Heart left ventricle (tissue), 16 donors: ENCODE measurements around the gene ADCY3. TPM values are rescaled to one million over a fixed set of nuclear protein-coding genes. Genes with fewer than 3 reads are reported as not detected.

Source experiments
- ATAC-seq, 4 donors: fragments of 200-7000 bp; cut with Tn5 transposase; one replicate each; pipeline ENCODE4 v1.9.1; 2020 to 2022; ENCODE audit warnings: moderate library complexity in 4 of 4, mild to moderate bottlenecking in 3 of 4, moderate number of reproducible peaks in 1 of 4
- DNase-seq, 5 donors: peaks; one replicate each; pipeline ENCODE4 v3.0.0-alpha.2; 2020
- H3K27ac ChIP-seq, 12 donors: fragments of 200-600 bp; sonication (generic) in 4 of 12; one replicate each; pipeline versions ENCODE4 v1.5.0 to v1.8.0; 2016 to 2022; ENCODE audit warnings: mild to moderate bottlenecking in 2 of 12
- H3K27me3 ChIP-seq, 9 donors: fragments of 200-600 bp; sonication (generic) in 2 of 9; one replicate each; pipeline versions ENCODE4 v1.5.1 to v1.8.0; 2016 to 2022; ENCODE audit warnings: mild to moderate bottlenecking in 3 of 9
- H3K36me3 ChIP-seq, 9 donors: fragments of 200-600 bp; sonication (generic) in 2 of 9; one replicate each; pipeline versions ENCODE4 v1.5.0 to v1.8.0; 2018 to 2022; ENCODE audit warnings: mild to moderate bottlenecking in 2 of 9
- H3K4me1 ChIP-seq, 12 donors: fragments of 200-600 bp; sonication (generic) in 4 of 12; one replicate each; pipeline versions ENCODE4 v1.5.0 to v1.8.0; 2016 to 2022; ENCODE audit warnings: mild to moderate bottlenecking in 3 of 12
- H3K4me3 ChIP-seq, 12 donors: fragments of 200-600 bp; sonication (generic) in 4 of 12; one replicate each; pipeline versions ENCODE4 v1.5.0 to v1.8.0; 2017 to 2022; ENCODE audit warnings: mild to moderate bottlenecking in 9 of 12, moderate library complexity in 4 of 12
- H3K9me3 ChIP-seq, 12 donors: fragments of 200-600 bp; sonication (generic) in 4 of 12; one replicate each; pipeline versions ENCODE4 v1.5.0 to v1.8.0; 2016 to 2022; ENCODE audit warnings: mild to moderate bottlenecking in 1 of 12
- POLR2A ChIP-seq, 2 donors: fragments of 450-650 bp; IDR thresholded peaks; one replicate each; pipeline ENCODE4 v1.6.1; 2017; ENCODE audit warnings: antibody characterized with exemption in 2 of 2, mild to moderate bottlenecking in 2 of 2, moderate library complexity in 2 of 2
- WGBS, 4 donors: extraction: QIAGEN DNeasy Blood & Tissue Kit in 2 of 4; methylation state at CpG; one replicate each; pipeline versions ENCODE4 v1.1.5 to v1.1.7; 2013 to 2018; 5-methylcytosine and 5-hydroxymethylcytosine counted together
- intact Hi-C, 10 donors: fragments of 100-400 bp; cut with DNase I; formaldehyde crosslinking; loops; one replicate each; pipeline versions ENCODE4 v1.11.1 to v1.14.2; 2022
- polyA plus RNA-seq, 2 donors: library from polyadenylated mRNA; stranded (reverse); fragments of 200-250 nt; gene quantifications; one replicate each; pipeline ENCODE4 v1.2.3, GENCODE V29; 2013
- total RNA-seq, 9 donors: library from RNA; depleted of rRNA in 2 of 9; stranded (reverse); fragments of >200 nt in 2 of 9; fragmentation: NEBNext Ultra II Directional in 3 of 9; extraction: Animal tissue kit (Norgen Biotek cat#: 25700) in 3 of 9; gene quantifications; one replicate each; pipeline versions ENCODE4 v1.1.0 to v1.2.4, GENCODE V29; 2016 to 2023
- TF ChIP-seq, protein P1 (sequence below), 12 donors: fragments of 200-600 bp; sonication (generic) in 4 of 12; IDR thresholded peaks; one replicate each; pipeline versions ENCODE4 v1.5.0 to v1.8.0; 2018 to 2022; ENCODE audit warnings: antibody characterized with exemption in 12 of 12, mild to moderate bottlenecking in 5 of 12
- donor health status: ischemic (EF 13 %, LVEDD 7.1; RV severe dilation, severe dysfunction).
- donor health status: healthy with polysubstance abuse.
- donor health status: DM: no; HTN: yes; CAD: no.
- donor health status: DM: no; HTN: no; CAD: no.
- donor health status: ischemic (EF 25% LVEDD 6.9; RV normal size, moderate dysfunction).
- donor health status: ischemic (EF 25% LVEDD 5.7; RV mildly dilated, moderate dysfunction).
- donor health status: healthy.
- donor health status: DM: yes; HTN: yes; CAD: no.
- donor health status: ischemic (EF 35%, LVEDD 5.7; RV mildly dilated, moderate dysfunction).
- donor health status: nonischemic (EF 11% LVEDD 7.7; RV severe dilation, severe dysfunction).
- donor health status: DM: yes; HTN: yes; CAD: no.
- donor health status: PGD.
- donor health status: ischemic (EF 29% LVEDD 5.4; RV normal size, mild dysfunction).
- donor health status: nonischemic (EF 23%, LVEDD 6.1; RV moderate dilation, normal function).

ADCY3 gene
- total and polyA plus RNA-seq, 11 donors = 9.3 to 36.0 (median 14.4) TPM

DNA sequence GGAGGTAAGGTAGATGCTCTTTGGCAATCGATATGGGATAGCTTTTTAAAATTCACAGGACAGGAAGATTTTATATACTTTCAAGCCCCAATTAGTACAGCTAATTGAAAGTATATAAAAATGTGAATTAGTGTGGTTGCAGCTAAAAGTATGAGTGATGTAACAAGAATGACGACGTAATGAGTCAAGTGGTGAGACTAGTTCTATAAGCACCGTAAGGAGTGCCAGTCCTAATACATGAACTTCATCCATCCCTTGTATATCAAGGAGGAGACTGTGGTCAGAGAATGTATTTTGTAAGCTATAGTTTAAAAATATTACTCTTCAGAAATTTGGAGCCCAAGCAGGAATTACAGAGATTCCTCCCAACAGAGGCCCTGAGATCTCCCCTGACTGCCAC is 25.9 kb upstream of the ADCY3 start:
- ATAC-seq = no peak
- H3K9me3 ChIP-seq = no peaks in the 10 kb centered on the region
- TF ChIP-seq, protein P1, sequence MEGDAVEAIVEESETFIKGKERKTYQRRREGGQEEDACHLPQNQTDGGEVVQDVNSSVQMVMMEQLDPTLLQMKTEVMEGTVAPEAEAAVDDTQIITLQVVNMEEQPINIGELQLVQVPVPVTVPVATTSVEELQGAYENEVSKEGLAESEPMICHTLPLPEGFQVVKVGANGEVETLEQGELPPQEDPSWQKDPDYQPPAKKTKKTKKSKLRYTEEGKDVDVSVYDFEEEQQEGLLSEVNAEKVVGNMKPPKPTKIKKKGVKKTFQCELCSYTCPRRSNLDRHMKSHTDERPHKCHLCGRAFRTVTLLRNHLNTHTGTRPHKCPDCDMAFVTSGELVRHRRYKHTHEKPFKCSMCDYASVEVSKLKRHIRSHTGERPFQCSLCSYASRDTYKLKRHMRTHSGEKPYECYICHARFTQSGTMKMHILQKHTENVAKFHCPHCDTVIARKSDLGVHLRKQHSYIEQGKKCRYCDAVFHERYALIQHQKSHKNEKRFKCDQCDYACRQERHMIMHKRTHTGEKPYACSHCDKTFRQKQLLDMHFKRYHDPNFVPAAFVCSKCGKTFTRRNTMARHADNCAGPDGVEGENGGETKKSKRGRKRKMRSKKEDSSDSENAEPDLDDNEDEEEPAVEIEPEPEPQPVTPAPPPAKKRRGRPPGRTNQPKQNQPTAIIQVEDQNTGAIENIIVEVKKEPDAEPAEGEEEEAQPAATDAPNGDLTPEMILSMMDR (IDR thresholded peaks at IDR 0.05) = no peak
- no peak for TF ChIP-seq POLR2A (IDR thresholded peaks at IDR 0.05)
- WGBS, 4 donors = 95 to 96% (median 95%) methylated on average over 4 of the region's 4 CpGs
- intact Hi-C loops = no loop called here
- peaks cover 0 to 70% (median 52%) of the 10 kb centered on the region in 9 donors for H3K36me3 ChIP-seq
- DNase-seq = no peak
- H3K27ac ChIP-seq = no peak overlapping the region
- no peak overlapping the region for H3K4me3 ChIP-seq
- H3K27me3 ChIP-seq = no peaks in the 10 kb centered on the region
- peaks cover 0 to 14% (median 0%) of the 10 kb centered on the region in 12 donors for H3K4me1 ChIP-seq

DNA sequence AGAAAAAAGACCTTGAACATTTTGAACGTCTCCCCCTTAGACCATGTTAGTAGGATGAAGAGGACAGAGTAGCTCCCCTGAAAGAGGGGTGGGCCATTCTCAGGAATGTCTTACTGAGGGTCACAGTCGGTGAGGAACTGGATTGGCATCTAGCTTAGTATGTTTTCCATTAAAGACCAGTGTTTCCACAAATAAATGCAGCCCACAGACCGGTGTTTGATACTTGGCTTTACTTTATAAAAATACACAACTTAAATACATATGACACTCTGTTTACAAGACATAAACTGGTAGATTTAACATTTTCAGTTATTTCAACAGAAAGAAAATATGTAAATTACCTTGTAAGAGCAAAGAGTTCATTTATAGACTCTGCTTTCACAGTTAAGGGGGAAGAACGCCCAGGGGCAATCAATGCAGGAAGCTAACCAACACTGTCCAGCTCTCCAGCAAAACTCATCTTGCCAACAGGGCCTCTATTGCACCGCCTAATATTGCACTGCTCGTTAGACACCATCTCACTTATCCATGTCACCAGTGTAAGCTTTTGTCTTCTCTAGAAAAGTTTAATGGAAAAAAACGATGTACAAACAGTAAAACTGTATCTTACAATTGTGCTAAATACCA is 23.5 kb upstream of the ADCY3 start:
- Histone ChIP-seq H3K4me1 (peaks cover 0 to 10% (median 0%) of the 10 kb centered on the region in 12 donors), H3K27ac (no peak overlapping the region), H3K27me3 (no peaks in the 10 kb centered on the region), H3K4me3 (no peak overlapping the region), H3K9me3 (no peaks in the 10 kb centered on the region), H3K36me3 (peaks cover 0 to 48% (median 32%) of the 10 kb centered on the region in 9 donors)
- intact Hi-C loops = no loop called here
- 86 to 92% (median 87%) methylated on average over 7 of the region's 7 CpGs for WGBS, 4 donors
- DNase-seq = no peak
- no peak for TF ChIP-seq POLR2A (IDR thresholded peaks at IDR 0.05)
- TF ChIP-seq, protein P1 (IDR thresholded peaks at IDR 0.05) = no peak
- ATAC-seq = no peak

DNA sequence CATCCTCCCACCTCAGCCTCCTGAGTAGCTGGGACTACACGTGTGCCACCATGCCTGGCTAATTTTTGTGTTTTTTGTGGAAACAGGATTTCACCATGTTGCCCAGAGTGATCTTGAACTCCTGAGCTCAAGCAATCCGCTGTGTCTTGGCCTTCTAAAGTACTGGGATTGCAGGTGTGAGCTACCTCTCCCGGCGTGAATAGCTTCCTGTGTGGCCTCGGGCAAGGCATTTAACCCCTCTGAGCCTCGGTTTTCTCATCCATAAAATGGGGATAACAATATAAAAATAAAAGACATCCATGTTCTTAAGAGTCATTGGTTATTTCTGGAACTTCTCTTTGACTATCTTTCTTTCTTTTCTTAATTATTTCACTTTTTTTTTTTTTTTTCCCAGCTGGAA is 19.3 kb upstream of the ADCY3 start:
- no peak for TF ChIP-seq POLR2A (IDR thresholded peaks at IDR 0.05)
- TF ChIP-seq, protein P1 (IDR thresholded peaks at IDR 0.05) = no peak

DNA sequence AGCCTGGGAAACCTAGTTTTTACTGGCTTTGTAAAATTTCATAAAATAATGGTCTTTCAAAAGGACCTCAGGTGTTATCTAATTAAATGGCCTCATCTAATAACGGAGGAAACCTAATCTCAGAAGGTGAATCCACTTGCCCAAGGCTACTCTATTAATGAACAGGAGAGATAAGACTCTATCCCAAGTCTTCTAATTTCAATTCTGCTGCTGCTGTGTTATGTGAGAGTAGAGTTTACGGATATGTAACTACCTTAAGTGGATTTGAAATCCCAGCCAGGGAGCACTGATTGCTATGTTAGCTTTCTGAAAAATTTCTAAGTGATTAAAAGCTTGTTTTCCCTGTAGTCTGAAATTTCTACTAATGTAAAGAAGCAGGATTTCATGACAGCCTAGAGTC is 17.2 kb upstream of the ADCY3 start:
- no peaks in the 10 kb centered on the region for H3K36me3 ChIP-seq
- no peaks in the 10 kb centered on the region for H3K27me3 ChIP-seq
- DNase-seq = no peak
- WGBS, 4 donors = 91 to 96% (median 93%) methylated on average over 2 of the region's 2 CpGs
- H3K4me3 ChIP-seq = no peak overlapping the region
- ATAC-seq = no peak
- no peak overlapping the region for H3K27ac ChIP-seq
- H3K9me3 ChIP-seq = no peaks in the 10 kb centered on the region
- no peak for TF ChIP-seq POLR2A (IDR thresholded peaks at IDR 0.05)
- TF ChIP-seq, protein P1 (IDR thresholded peaks at IDR 0.05) = no peak
- H3K4me1 ChIP-seq = no peaks in the 10 kb centered on the region
- intact Hi-C loops = no loop called here

More for the DNA sequence above, 19.3 kb upstream of the ADCY3 start:
- Histone ChIP-seq H3K36me3 (peaks cover 0 to 11% (median 0%) of the 10 kb centered on the region in 9 donors), H3K4me1 (no peaks in the 10 kb centered on the region), H3K27ac (no peak overlapping the region), H3K4me3 (no peak overlapping the region), H3K27me3 (no peaks in the 10 kb centered on the region), H3K9me3 (no peaks in the 10 kb centered on the region)
- WGBS, 4 donors = 73 to 89% (median 82%) methylated on average over 6 of the region's 6 CpGs
- DNase-seq (no peak), ATAC-seq (no peak)
- intact Hi-C loops = no loop called here
